HepG2 (cell line): Measurements from ENCODE around the gene ANAPC10. TPM values are rescaled to one million over a fixed set of nuclear protein-coding genes. Genes with fewer than 3 reads are reported as not detected.

ENCODE experiments used
- CBX2 ChIP-seq, 2 experiments: fragments of 200-600 bp in 1 of 2; sonication (generic); formaldehyde crosslinking in 1 of 2; IDR thresholded peaks; 2 replicates each; pipeline versions ENCODE4 v1.7.0 to v1.8.1; 2018 to 2022; ENCODE audit warnings: low read depth in 2 of 2, low read length in 1 of 2, mild to moderate bottlenecking in 1 of 2, missing genetic modification reagents in 1 of 2
- EHMT2 ChIP-seq: fragments of 200-600 bp; sonication (generic); IDR thresholded peaks from 2 replicates; pipeline ENCODE4 v1.7.0; 2017; ENCODE audit warnings: antibody characterized with exemption, low read depth, low read length, borderline replicate concordance
- FOXJ3 ChIP-seq: sonication (generic); formaldehyde crosslinking; IDR thresholded peaks from 2 replicates; pipeline ENCODE4 v1.4.0; 2020; ENCODE audit warnings: missing genetic modification reagents, mild to moderate bottlenecking, borderline replicate concordance
- GATAD2A ChIP-seq: IDR thresholded peaks from 2 replicates; pipeline ENCODE4 v1.6.1; 2016
- HNF4G ChIP-seq, 2 experiments: sonication (generic) in 1 of 2; formaldehyde crosslinking in 1 of 2; IDR thresholded peaks; 2 replicates each; pipeline versions ENCODE4 v1.4.0 to v1.6.1; 2011 to 2020; ENCODE audit warnings: borderline replicate concordance in 2 of 2, low read depth in 2 of 2, mild to moderate bottlenecking in 2 of 2, low read length in 1 of 2, missing genetic modification reagents in 1 of 2, moderate library complexity in 1 of 2
- MATR3 ChIP-seq: sonication (generic); formaldehyde crosslinking; IDR thresholded peaks from 2 replicates; pipeline ENCODE4 v1.4.0; 2020; ENCODE audit warnings: missing genetic modification reagents
- MIXL1 ChIP-seq: IDR thresholded peaks from 2 replicates; pipeline ENCODE4 v1.6.1; 2016
- MLLT10 ChIP-seq: sonication (generic); formaldehyde crosslinking; IDR thresholded peaks from 2 replicates; pipeline ENCODE4 v1.4.0; 2020; ENCODE audit warnings: missing genetic modification reagents
- PHF20 ChIP-seq: sonication (generic); formaldehyde crosslinking; IDR thresholded peaks from 2 replicates; pipeline ENCODE4 v1.5.0; 2020; ENCODE audit warnings: mild to moderate bottlenecking, missing genetic modification reagents
- XBP1 ChIP-seq: sonication (generic); formaldehyde crosslinking; IDR thresholded peaks from 2 replicates; pipeline ENCODE4 v1.5.0; 2020; ENCODE audit warnings: missing genetic modification reagents
- YEATS2 ChIP-seq: sonication (generic); formaldehyde crosslinking; IDR thresholded peaks from 2 replicates; pipeline ENCODE4 v1.4.0; 2020; ENCODE audit warnings: missing genetic modification reagents, borderline replicate concordance
- ZNF235 ChIP-seq: sonication (generic); formaldehyde crosslinking; IDR thresholded peaks from 2 replicates; pipeline ENCODE4 v1.8.1; 2023; ENCODE audit warnings: mild to moderate bottlenecking, missing genetic modification reagents, borderline replicate concordance
- ZNF33A ChIP-seq: sonication (generic); formaldehyde crosslinking; IDR thresholded peaks from 2 replicates; pipeline ENCODE4 v1.5.1; 2020; ENCODE audit warnings: missing genetic modification reagents, mild to moderate bottlenecking, moderate library complexity, borderline replicate concordance
- ZNF33B ChIP-seq: sonication (generic); formaldehyde crosslinking; IDR thresholded peaks from 2 replicates; pipeline ENCODE4 v1.5.1; 2020; ENCODE audit warnings: mild to moderate bottlenecking, missing genetic modification reagents
- ZNF34 ChIP-seq: sonication (generic); formaldehyde crosslinking; IDR thresholded peaks from 2 replicates; pipeline ENCODE4 v1.4.0; 2020; ENCODE audit warnings: mild to moderate bottlenecking, missing genetic modification reagents, borderline replicate concordance
- ZNF382 ChIP-seq: sonication (generic); formaldehyde crosslinking; IDR thresholded peaks from 2 replicates; pipeline ENCODE4 v1.5.0; 2020; ENCODE audit warnings: missing genetic modification reagents, mild to moderate bottlenecking, borderline replicate concordance
- ZNF451 ChIP-seq: sonication (generic); formaldehyde crosslinking; IDR thresholded peaks from 2 replicates; pipeline ENCODE4 v1.5.0; 2020; ENCODE audit warnings: mild to moderate bottlenecking, missing genetic modification reagents
- ZNF569 ChIP-seq: sonication (generic); formaldehyde crosslinking; IDR thresholded peaks from 2 replicates; pipeline ENCODE4 v1.5.0; 2020; ENCODE audit warnings: mild to moderate bottlenecking, missing genetic modification reagents, moderate library complexity, borderline replicate concordance
- ZNF639 ChIP-seq: conservative IDR thresholded peaks from 2 replicates; pipeline ENCODE4 v1.6.1; 2018; ENCODE audit warnings: missing genetic modification reagents
- ZNF691 ChIP-seq: sonication (generic); formaldehyde crosslinking; IDR thresholded peaks from 2 replicates; pipeline ENCODE4 v1.4.0; 2020; ENCODE audit warnings: missing genetic modification reagents, low read depth, mild to moderate bottlenecking, borderline replicate concordance
- ZNF746 ChIP-seq: sonication (generic); formaldehyde crosslinking; IDR thresholded peaks from 2 replicates; pipeline ENCODE4 v1.8.0; 2022; ENCODE audit warnings: mild to moderate bottlenecking, missing genetic modification reagents
- polyA plus RNA-seq, 8 experiments: library from polyadenylated mRNA; depleted of rRNA in 3 of 8; stranded (reverse) in 7 of 8; unstranded in 1 of 8; fragments of >200 nt; fragmentation: Illumina TruSeq in 4 of 8; extraction: Trizol in 4 of 8; gene quantifications; 2 replicates each; pipeline versions ENCODE4 v1.2.1 to v1.2.3, GENCODE V29; 2011 to 2016; ENCODE audit warnings: low read depth in 4 of 8, missing spikeins in 1 of 8, mixed read lengths in 1 of 8; ENCODE audit not compliant: insufficient read depth in 1 of 8
- total RNA-seq, 5 experiments: library from RNA; depleted of rRNA; stranded (reverse); fragments of >200 nt; fragmentation: Illumina TruSeq; extraction: Trizol; gene quantifications; 2 replicates each; pipeline ENCODE4 v1.2.3, GENCODE V29; 2016; ENCODE audit warnings: low read depth in 1 of 5
- TF ChIP-seq, protein P1 (sequence below): sonication (generic); formaldehyde crosslinking; IDR thresholded peaks from 2 replicates; pipeline ENCODE4 v1.4.0; 2020; ENCODE audit warnings: mild to moderate bottlenecking, missing genetic modification reagents
- TF ChIP-seq, protein P2 (sequence below): sonication (generic); formaldehyde crosslinking; IDR thresholded peaks from 2 replicates; pipeline ENCODE4 v1.4.0; 2020; ENCODE audit warnings: missing genetic modification reagents

ANAPC10 gene
- total and polyA plus RNA-seq, 2 of the 13 experiments (the other 11 are each of a cell fraction or from before 2014, with no cell fraction given): 21.9 to 32.7 TPM

DNA sequence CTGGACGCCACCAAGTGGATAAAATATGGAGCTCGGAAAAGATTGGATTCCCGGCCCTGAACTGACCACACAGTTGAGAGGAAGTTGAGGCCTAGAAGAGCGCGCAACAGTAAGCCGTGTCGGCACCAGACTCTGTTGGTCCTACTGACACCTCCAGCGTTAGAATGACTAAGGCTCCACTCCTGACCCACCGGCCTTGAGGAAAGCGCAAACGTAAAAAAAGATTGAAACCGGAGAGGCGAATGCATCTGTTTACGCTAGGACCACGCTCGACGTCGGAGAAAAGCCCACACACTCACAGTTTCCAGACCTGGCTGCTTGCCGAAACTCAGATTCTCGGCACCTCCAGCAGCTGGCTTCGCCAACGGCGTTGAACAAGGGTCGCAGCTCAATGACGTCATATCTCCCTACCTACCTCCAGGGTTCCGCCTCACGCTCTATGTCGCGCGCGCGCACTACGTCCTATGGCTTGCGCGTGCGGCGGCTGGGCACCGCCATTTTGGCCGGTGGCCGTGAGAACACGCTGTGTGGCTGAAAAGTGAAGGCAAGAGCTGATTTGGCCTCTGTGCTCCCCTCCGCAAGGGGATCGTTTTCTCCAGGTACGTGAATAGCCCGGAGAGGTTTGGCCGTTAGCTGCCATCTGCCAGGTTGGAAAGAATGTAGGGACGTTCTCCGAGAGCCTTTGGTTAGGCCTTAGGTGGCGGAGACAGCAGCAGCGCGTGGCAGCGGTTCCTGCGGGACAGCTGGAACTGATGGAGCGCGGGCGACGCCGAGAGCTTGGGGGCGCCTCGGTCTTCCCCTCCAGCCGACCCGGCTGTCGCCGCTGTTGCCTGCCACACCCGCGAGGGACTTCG is at the start of gene ANAPC10, which contains the start of gene ABCE1 (continued):
- peak; percentile 40; the same call in 1 of the 2 replicates for TF ChIP-seq ZNF451 (CRISPR knock-in tag)
- peak; percentile 44 for TF ChIP-seq GATAD2A (CRISPR knock-in tag)
- TF ChIP-seq FOXJ3 (CRISPR knock-in tag): peak; percentile 80; the same call in 1 of the 2 replicates
- TF ChIP-seq YEATS2: peak; percentile 94
- TF ChIP-seq, protein P1, sequence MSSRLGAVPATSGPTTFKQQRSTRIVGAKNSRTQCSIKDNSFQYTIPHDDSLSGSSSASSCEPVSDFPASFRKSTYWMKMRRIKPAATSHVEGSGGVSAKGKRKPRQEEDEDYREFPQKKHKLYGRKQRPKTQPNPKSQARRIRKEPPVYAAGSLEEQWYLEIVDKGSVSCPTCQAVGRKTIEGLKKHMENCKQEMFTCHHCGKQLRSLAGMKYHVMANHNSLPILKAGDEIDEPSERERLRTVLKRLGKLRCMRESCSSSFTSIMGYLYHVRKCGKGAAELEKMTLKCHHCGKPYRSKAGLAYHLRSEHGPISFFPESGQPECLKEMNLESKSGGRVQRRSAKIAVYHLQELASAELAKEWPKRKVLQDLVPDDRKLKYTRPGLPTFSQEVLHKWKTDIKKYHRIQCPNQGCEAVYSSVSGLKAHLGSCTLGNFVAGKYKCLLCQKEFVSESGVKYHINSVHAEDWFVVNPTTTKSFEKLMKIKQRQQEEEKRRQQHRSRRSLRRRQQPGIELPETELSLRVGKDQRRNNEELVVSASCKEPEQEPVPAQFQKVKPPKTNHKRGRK: peak; percentile 14; the same call in 1 of the 2 replicates
- TF ChIP-seq ZNF235: no peak; the same call in 1 of the 2 replicates
- peak; percentile 94 for TF ChIP-seq PHF20
- TF ChIP-seq HNF4G (IDR thresholded peaks at IDR 0.05; ENCODE audit: borderline replicate concordance, low read depth, low read length): no peak
- peak; percentile 50; the same call in 1 of the 2 replicates for TF ChIP-seq HNF4G (CRISPR knock-in tag; IDR thresholded peaks at IDR 0.05; ENCODE audit: borderline replicate concordance, low read depth)
- no peak for TF ChIP-seq CBX2 (IDR thresholded peaks at IDR 0.05; ENCODE audit: low read depth, low read length)
- no peak for TF ChIP-seq CBX2 (CRISPR knock-in tag; IDR thresholded peaks at IDR 0.05; ENCODE audit: low read depth)
- peak; percentile 24; the same call in 1 of the 2 replicates for TF ChIP-seq EHMT2
- TF ChIP-seq ZNF569 (CRISPR knock-in tag): no peak
- TF ChIP-seq, protein P2, sequence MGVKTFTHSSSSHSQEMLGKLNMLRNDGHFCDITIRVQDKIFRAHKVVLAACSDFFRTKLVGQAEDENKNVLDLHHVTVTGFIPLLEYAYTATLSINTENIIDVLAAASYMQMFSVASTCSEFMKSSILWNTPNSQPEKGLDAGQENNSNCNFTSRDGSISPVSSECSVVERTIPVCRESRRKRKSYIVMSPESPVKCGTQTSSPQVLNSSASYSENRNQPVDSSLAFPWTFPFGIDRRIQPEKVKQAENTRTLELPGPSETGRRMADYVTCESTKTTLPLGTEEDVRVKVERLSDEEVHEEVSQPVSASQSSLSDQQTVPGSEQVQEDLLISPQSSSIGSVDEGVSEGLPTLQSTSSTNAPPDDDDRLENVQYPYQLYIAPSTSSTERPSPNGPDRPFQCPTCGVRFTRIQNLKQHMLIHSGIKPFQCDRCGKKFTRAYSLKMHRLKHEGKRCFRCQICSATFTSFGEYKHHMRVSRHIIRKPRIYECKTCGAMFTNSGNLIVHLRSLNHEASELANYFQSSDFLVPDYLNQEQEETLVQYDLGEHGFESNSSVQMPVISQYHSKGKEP (CRISPR knock-in tag): no peak
- no peak; the same call in 1 of the 2 replicates for TF ChIP-seq MIXL1 (CRISPR knock-in tag)
- no peak for TF ChIP-seq ZNF34 (CRISPR knock-in tag)
- 0 out of 2 replicates have a peak, but pooled peaks have one; percentile 52 for TF ChIP-seq ZNF691 (CRISPR knock-in tag)
- peak; percentile 87; the same call in 1 of the 2 replicates for TF ChIP-seq ZNF639 (CRISPR knock-in tag)
- no peak for TF ChIP-seq MATR3 (CRISPR knock-in tag)
- TF ChIP-seq XBP1 (CRISPR knock-in tag): no peak
- TF ChIP-seq ZNF33B (CRISPR knock-in tag): peak; percentile 64; the same call in 1 of the 2 replicates
- no peak for TF ChIP-seq ZNF33A (CRISPR knock-in tag)
- TF ChIP-seq ZNF746 (CRISPR knock-in tag): peak; percentile 73
- no peak for TF ChIP-seq MLLT10 (CRISPR knock-in tag)
- no peak for TF ChIP-seq ZNF382 (CRISPR knock-in tag)
